HCT116 (cell line): Measurements from ENCODE around the gene NEK6.

Source experiments
- CEBPB ChIP-seq: IDR thresholded peaks from 2 replicates; pipeline ENCODE4 v1.6.1; 2012; ENCODE audit warnings: low read depth
- CTCF ChIP-seq, 3 experiments: fragments of 200-600 bp in 1 of 3; sonication (generic) in 1 of 3; IDR thresholded peaks in 2 of 3; conservative IDR thresholded peaks in 1 of 3; 2 replicates each; pipeline ENCODE4 v1.5.1; 2012 to 2017; ENCODE audit warnings: low read depth in 2 of 3, low read length in 2 of 3, antibody characterized with exemption in 1 of 3, borderline replicate concordance in 1 of 3, control low read depth in 1 of 3, mild to moderate bottlenecking in 1 of 3, mixed read lengths in 1 of 3, mixed run types in 1 of 3, moderate library complexity in 1 of 3; ENCODE audit not compliant: insufficient read depth in 1 of 3
- EZH2 ChIP-seq: fragments of 200-600 bp; sonication (generic); IDR thresholded peaks from 2 replicates; pipeline ENCODE4 v1.6.1; 2017; ENCODE audit warnings: antibody characterized with exemption, mixed run types
- MAX ChIP-seq: IDR thresholded peaks from 2 replicates; pipeline ENCODE4 v1.6.1; 2012
- POLR2A ChIP-seq: IDR thresholded peaks from 2 replicates; pipeline ENCODE4 v1.7.0; 2011; ENCODE audit warnings: borderline replicate concordance; ENCODE audit not compliant: insufficient read depth, insufficient read length; ENCODE audit errors: extremely low read depth
- REST ChIP-seq: IDR thresholded peaks from 2 replicates; pipeline ENCODE4 v1.6.1; 2012; ENCODE audit warnings: low read depth
- SIN3A ChIP-seq: IDR thresholded peaks from 2 replicates; pipeline ENCODE4 v1.6.1; 2012; ENCODE audit warnings: low read depth

- TF ChIP-seq CTCF (IDR thresholded peaks at IDR 0.05 in 2 of 3, conservative IDR thresholded peaks at IDR 0.05 in 1 of 3; ENCODE audit: borderline replicate concordance in 1 of 3, insufficient read depth in 1 of 3, low read depth in 2 of 3, low read length in 2 of 3), result no peak
- TF ChIP-seq SIN3A, result no peak
- no peak for TF ChIP-seq POLR2A
- TF ChIP-seq CEBPB, result no peak
- TF ChIP-seq MAX, result no peak
- TF ChIP-seq EZH2, result no peak
- no peak for TF ChIP-seq REST
These were observed 95.5 kb downstream of the NEK6 start for GRCh38 chr9:124353166-124353768.
